Measurements from ENCODE around the gene CAPN13.

Gene CAPN13, protein sequence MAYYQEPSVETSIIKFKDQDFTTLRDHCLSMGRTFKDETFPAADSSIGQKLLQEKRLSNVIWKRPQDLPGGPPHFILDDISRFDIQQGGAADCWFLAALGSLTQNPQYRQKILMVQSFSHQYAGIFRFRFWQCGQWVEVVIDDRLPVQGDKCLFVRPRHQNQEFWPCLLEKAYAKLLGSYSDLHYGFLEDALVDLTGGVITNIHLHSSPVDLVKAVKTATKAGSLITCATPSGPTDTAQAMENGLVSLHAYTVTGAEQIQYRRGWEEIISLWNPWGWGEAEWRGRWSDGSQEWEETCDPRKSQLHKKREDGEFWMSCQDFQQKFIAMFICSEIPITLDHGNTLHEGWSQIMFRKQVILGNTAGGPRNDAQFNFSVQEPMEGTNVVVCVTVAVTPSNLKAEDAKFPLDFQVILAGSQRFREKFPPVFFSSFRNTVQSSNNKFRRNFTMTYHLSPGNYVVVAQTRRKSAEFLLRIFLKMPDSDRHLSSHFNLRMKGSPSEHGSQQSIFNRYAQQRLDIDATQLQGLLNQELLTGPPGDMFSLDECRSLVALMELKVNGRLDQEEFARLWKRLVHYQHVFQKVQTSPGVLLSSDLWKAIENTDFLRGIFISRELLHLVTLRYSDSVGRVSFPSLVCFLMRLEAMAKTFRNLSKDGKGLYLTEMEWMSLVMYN

DNA sequence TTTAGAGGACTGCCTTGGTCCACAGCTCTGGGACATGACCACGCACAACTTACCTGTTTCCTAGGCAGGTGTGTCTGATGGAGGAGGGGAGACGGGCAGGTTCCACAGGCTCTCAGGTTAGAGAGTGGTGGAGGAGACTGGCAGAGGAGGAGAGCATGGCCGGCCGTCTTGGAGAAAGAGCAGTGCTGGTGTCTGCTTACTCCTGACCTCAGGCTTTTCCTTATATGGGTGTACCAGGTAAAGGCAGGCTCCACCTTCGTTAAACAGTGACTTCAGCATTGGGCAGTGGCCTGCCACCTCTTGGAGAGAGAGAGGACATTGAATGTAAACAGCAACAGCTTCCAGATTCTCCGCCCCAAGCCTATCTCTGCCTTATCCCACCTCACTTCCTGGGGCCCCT lies at the start of gene CAPN13:
TSS of gene CAPN13 (minus strand) at position 198 of the 400 bp plus-strand sequence. CDS start 20,121 bp downstream, outside the sequence.
- no peak for TF ChIP-seq CTCF (IDR thresholded peaks at IDR 0.05; ENCODE audit: extremely low read depth, missing control alignments)

GRCh38 chr2:30847841-30848240 lies 40.6 kb upstream of the CAPN13 start:
- TF ChIP-seq CTCF (IDR thresholded peaks at IDR 0.05; ENCODE audit: extremely low read depth, missing control alignments): no peak
- no peak for DNase-seq (ENCODE audit: low spot score)

More for the DNA sequence above, at the start of gene CAPN13:
- DNase-seq (ENCODE audit: low spot score): no peak

DNA sequence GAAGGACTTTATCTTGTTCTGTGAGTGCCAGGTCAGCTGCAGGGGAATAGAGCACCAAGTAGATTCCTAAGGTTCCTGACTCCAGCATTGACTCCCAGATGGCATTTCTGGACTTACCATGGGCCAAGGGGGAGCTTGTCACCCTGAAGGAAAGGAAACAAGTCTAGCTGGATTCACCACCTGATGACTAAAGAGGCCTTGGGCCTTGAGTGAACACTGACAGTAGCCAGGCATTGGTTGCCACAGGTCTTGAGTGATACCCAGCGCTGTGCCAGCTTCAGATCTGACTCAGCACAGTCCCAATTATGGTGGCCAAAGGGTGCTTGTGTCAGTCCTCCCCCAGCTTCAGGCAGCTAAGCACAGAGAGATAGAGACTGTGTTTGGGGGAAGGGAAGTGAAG lies 40.1 kb upstream of the CAPN13 start:
- DNase-seq (ENCODE audit: low spot score): no peak
- TF ChIP-seq CTCF (IDR thresholded peaks at IDR 0.05; ENCODE audit: extremely low read depth, missing control alignments): no peak

- no peak for TF ChIP-seq CTCF (IDR thresholded peaks at IDR 0.05; ENCODE audit: extremely low read depth, missing control alignments)
- no peak for DNase-seq (ENCODE audit: low spot score)
Observed at GRCh38 chr2:30828586-30828985, 21.3 kb upstream of the CAPN13 start.

- no peak for DNase-seq (ENCODE audit: low spot score)
- no peak for TF ChIP-seq CTCF (IDR thresholded peaks at IDR 0.05; ENCODE audit: extremely low read depth, missing control alignments)
Observed at GRCh38 chr2:30826916-30827315, 19.7 kb upstream of the CAPN13 start.

GRCh38 chr2:30826481-30826880 lies 19.2 kb upstream of the CAPN13 start:
- DNase-seq (ENCODE audit: low spot score): no peak

More at GRCh38 chr2:30826481-30826880, 19.2 kb upstream of the CAPN13 start:
- TF ChIP-seq CTCF (IDR thresholded peaks at IDR 0.05; ENCODE audit: extremely low read depth, missing control alignments): no peak

Data from GM20000 (cell line).